ENCODE data around the gene KIAA1217.

KIAA1217 gene

DNA sequence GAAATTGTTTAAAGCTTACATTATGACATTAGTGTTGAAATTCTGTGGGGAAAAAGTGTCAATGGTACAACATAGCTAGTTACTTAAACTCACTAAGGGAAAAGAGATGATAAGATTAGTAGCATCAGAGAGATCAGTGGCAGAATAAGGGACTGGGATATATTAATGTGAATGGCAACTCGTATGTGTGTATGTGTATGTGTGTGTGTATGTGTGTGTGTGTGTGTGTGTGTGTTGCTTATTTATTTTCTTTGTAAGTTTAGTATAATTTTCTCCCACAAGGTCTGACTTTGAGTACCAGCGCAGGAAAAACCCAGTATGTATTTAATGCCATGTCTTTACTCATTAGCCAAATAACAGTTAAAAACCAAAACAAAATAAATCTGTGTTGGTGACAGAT, 258.7 kb downstream of the KIAA1217 start:
- no peaks in the 10 kb centered on the region for H3K36me3 ChIP-seq (ENCODE audit: control insufficient read depth, low read length)
- H3K27me3 ChIP-seq (ENCODE audit: control insufficient read depth, low read length) = no peaks in the 10 kb centered on the region
- no peak overlapping the region for H3K4me2 ChIP-seq (ENCODE audit: low read length)
- H3K9me2 ChIP-seq (replicated peaks; ENCODE audit: control insufficient read depth, low read length) = no peaks in the 10 kb centered on the region
- H3K79me2 ChIP-seq (ENCODE audit: control insufficient read depth, low read length) = no peaks in the 10 kb centered on the region
- H3K4me3 ChIP-seq (ENCODE audit: low read length) = no peak overlapping the region
- no peak for TF ChIP-seq EZH2phosphoT487 (IDR thresholded peaks at IDR 0.05; ENCODE audit: borderline replicate concordance, low read length)
- TF ChIP-seq, protein P1, sequence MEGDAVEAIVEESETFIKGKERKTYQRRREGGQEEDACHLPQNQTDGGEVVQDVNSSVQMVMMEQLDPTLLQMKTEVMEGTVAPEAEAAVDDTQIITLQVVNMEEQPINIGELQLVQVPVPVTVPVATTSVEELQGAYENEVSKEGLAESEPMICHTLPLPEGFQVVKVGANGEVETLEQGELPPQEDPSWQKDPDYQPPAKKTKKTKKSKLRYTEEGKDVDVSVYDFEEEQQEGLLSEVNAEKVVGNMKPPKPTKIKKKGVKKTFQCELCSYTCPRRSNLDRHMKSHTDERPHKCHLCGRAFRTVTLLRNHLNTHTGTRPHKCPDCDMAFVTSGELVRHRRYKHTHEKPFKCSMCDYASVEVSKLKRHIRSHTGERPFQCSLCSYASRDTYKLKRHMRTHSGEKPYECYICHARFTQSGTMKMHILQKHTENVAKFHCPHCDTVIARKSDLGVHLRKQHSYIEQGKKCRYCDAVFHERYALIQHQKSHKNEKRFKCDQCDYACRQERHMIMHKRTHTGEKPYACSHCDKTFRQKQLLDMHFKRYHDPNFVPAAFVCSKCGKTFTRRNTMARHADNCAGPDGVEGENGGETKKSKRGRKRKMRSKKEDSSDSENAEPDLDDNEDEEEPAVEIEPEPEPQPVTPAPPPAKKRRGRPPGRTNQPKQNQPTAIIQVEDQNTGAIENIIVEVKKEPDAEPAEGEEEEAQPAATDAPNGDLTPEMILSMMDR (IDR thresholded peaks at IDR 0.05; ENCODE audit: low read depth, low read length, poor library complexity, severe bottlenecking) = no peak
- H3F3A ChIP-seq (ENCODE audit: control insufficient read depth, insufficient read depth) = no peaks in the 10 kb centered on the region
- no peaks in the 10 kb centered on the region for H4K20me1 ChIP-seq (ENCODE audit: control insufficient read depth, insufficient read depth, low read depth, low read length)
- no peaks in the 10 kb centered on the region for H3K4me1 ChIP-seq (ENCODE audit: control insufficient read depth, low read length)
- no peaks in the 10 kb centered on the region for H3K9me3 ChIP-seq (ENCODE audit: control insufficient read depth, insufficient read depth, low read length)
- H3K27ac ChIP-seq (ENCODE audit: low read depth, low read length) = no peak overlapping the region

DNA sequence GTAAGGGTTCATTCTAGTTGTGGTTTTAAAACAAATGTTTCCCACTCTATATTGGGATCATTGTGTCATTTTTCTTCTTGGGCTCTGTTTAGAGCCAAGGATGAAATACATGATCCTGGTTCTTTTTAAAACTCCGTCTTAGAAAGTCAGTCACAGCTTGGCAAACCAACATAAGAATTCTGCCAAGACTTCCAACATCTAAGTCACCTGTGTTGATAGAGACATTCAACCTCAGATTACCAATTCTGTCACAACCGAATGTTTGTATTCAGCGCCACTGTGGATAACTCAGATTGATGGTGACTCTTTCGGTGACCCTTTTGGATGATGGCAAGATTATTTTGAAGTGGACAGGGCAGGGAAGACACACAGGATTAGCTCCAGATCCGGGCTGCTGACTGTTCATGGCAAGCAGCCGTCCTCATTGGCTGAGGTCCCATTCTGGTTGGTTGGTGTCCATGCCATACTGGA, 259.4 kb downstream of the KIAA1217 start:
- Histone ChIP-seq H3K4me3 (ENCODE audit: low read length) (no peak overlapping the region), H3K36me3 (ENCODE audit: control insufficient read depth, low read length) (no peaks in the 10 kb centered on the region), H3K9me3 (ENCODE audit: control insufficient read depth, insufficient read depth, low read length) (no peaks in the 10 kb centered on the region), H3K27ac (ENCODE audit: low read depth, low read length) (no peak overlapping the region), H3K4me2 (ENCODE audit: low read length) (no peak overlapping the region), H3K79me2 (ENCODE audit: control insufficient read depth, low read length) (no peaks in the 10 kb centered on the region), H3K27me3 (ENCODE audit: control insufficient read depth, low read length) (no peaks in the 10 kb centered on the region), H4K20me1 (ENCODE audit: control insufficient read depth, insufficient read depth, low read depth, low read length) (no peaks in the 10 kb centered on the region), H3F3A (ENCODE audit: control insufficient read depth, insufficient read depth) (no peaks in the 10 kb centered on the region), H3K4me1 (ENCODE audit: control insufficient read depth, low read length) (no peaks in the 10 kb centered on the region), H3K9me2 (replicated peaks; ENCODE audit: control insufficient read depth, low read length) (no peaks in the 10 kb centered on the region)
- TF ChIP-seq EZH2phosphoT487 (IDR thresholded peaks at IDR 0.05; ENCODE audit: borderline replicate concordance, low read length) = no peak
- TF ChIP-seq, protein P1 (IDR thresholded peaks at IDR 0.05; ENCODE audit: low read depth, low read length, poor library complexity, severe bottlenecking) = no peak

DNA sequence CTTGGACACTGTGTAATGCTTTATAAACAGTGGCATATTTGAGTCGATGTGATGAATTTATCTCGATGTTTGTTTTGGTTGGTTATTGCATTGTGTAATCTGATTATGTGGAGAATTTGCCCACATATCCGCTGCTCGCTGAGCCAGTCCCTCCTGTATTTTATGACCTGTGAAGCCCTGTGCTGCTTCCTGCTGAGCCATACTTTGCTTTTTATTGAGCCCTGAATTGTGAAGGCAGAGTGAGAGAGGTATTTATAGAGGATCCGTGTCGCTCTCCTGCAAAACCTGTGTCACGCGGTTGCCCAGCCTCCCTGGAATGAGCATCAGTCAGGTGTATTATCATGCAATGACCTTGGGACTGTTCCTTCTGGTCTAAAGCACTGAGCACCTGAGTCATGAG, 261.1 kb downstream of the KIAA1217 start:
- no peak overlapping the region for H3K4me3 ChIP-seq (ENCODE audit: low read length)
- H3K36me3 ChIP-seq (ENCODE audit: control insufficient read depth, low read length) = no peaks in the 10 kb centered on the region
- no peaks in the 10 kb centered on the region for H3F3A ChIP-seq (ENCODE audit: control insufficient read depth, insufficient read depth)
- no peaks in the 10 kb centered on the region for H3K79me2 ChIP-seq (ENCODE audit: control insufficient read depth, low read length)
- no peaks in the 10 kb centered on the region for H3K9me2 ChIP-seq (replicated peaks; ENCODE audit: control insufficient read depth, low read length)
- TF ChIP-seq, protein P1 (IDR thresholded peaks at IDR 0.05; ENCODE audit: low read depth, low read length, poor library complexity, severe bottlenecking) = no peak
- TF ChIP-seq EZH2phosphoT487 (IDR thresholded peaks at IDR 0.05; ENCODE audit: borderline replicate concordance, low read length) = no peak
- no peak overlapping the region for H3K4me2 ChIP-seq (ENCODE audit: low read length)
- no peak overlapping the region for H3K27ac ChIP-seq (ENCODE audit: low read depth, low read length)
- no peaks in the 10 kb centered on the region for H3K9me3 ChIP-seq (ENCODE audit: control insufficient read depth, insufficient read depth, low read length)
- no peaks in the 10 kb centered on the region for H3K4me1 ChIP-seq (ENCODE audit: control insufficient read depth, low read length)
- H4K20me1 ChIP-seq (ENCODE audit: control insufficient read depth, insufficient read depth, low read depth, low read length) = no peaks in the 10 kb centered on the region
- no peaks in the 10 kb centered on the region for H3K27me3 ChIP-seq (ENCODE audit: control insufficient read depth, low read length)
